H9 (cell line): ENCODE measurements around the gene RTN1. TPM values are rescaled to one million over a fixed set of nuclear protein-coding genes. Genes with fewer than 3 reads are reported as not detected.

Experiments used
- DNase-seq: peaks from one replicate; pipeline ENCODE4 v3.0.0-alpha.2; 2017
- H2AFZ ChIP-seq: one replicate; pipeline ENCODE4 v1.6.1; 2013; ENCODE audit warnings: mild to moderate bottlenecking, low read length, control low read depth, moderate library complexity
- H2AK5ac ChIP-seq: 2 replicates; pipeline ENCODE4 v1.6.1; 2013; ENCODE audit warnings: low read length, control low read depth, mixed read lengths; ENCODE audit not compliant: insufficient read length
- H2BK120ac ChIP-seq: one replicate; pipeline ENCODE4 v1.6.1; 2013; ENCODE audit warnings: low read depth, mild to moderate bottlenecking, low read length, control low read depth, inconsistent platforms; ENCODE audit not compliant: poor library complexity, severe bottlenecking
- H2BK12ac ChIP-seq: 2 replicates; pipeline ENCODE4 v1.6.1; 2013; ENCODE audit warnings: low read length, control low read depth, mixed read lengths, low read depth; ENCODE audit not compliant: insufficient read length
- H2BK15ac ChIP-seq: 2 replicates; pipeline ENCODE4 v1.6.1; 2013; ENCODE audit warnings: low read depth, low read length, control low read depth
- H2BK20ac ChIP-seq: one replicate; pipeline ENCODE4 v1.6.1; 2013; ENCODE audit warnings: low read depth, mild to moderate bottlenecking, low read length, control low read depth, inconsistent platforms; ENCODE audit not compliant: poor library complexity, severe bottlenecking
- H2BK5ac ChIP-seq: 2 replicates; pipeline ENCODE4 v1.6.1; 2013; ENCODE audit warnings: low read length, control low read depth, mixed read lengths; ENCODE audit not compliant: insufficient read length
- H3K14ac ChIP-seq: 2 replicates; pipeline ENCODE4 v1.6.1; 2013; ENCODE audit warnings: low read length, control low read depth; ENCODE audit not compliant: insufficient read depth
- H3K18ac ChIP-seq: 2 replicates; pipeline ENCODE4 v1.6.1; 2013; ENCODE audit warnings: low read depth, mild to moderate bottlenecking, mixed read lengths, low read length, control low read depth; ENCODE audit not compliant: insufficient read length
- H3K23ac ChIP-seq: 2 replicates; pipeline ENCODE4 v1.6.1; 2013; ENCODE audit warnings: low read length, control low read depth, mixed read lengths, low read depth; ENCODE audit not compliant: insufficient read length
- H3K23me2 ChIP-seq: 2 replicates; pipeline ENCODE4 v1.6.1; 2013; ENCODE audit warnings: low read depth, mild to moderate bottlenecking, mixed read lengths, low read length, control low read depth; ENCODE audit not compliant: insufficient read length, poor library complexity, severe bottlenecking
- H3K27ac ChIP-seq: 2 replicates; pipeline ENCODE4 v1.5.1; 2013; ENCODE audit warnings: low read length, control low read depth, mixed read lengths, low read depth; ENCODE audit not compliant: insufficient read length
- H3K27me3 ChIP-seq: 2 replicates; pipeline ENCODE4 v1.6.1; 2013; ENCODE audit warnings: low read length, control low read depth, inconsistent platforms; ENCODE audit not compliant: insufficient read depth
- H3K4ac ChIP-seq: 2 replicates; pipeline ENCODE4 v1.6.1; 2013; ENCODE audit warnings: low read depth, mild to moderate bottlenecking, control low read depth, inconsistent platforms, low read length, moderate library complexity
- H3K4me1 ChIP-seq: 2 replicates; pipeline ENCODE4 v1.6.1; 2013; ENCODE audit warnings: low read length, control low read depth, inconsistent platforms; ENCODE audit not compliant: insufficient read depth
- H3K4me2 ChIP-seq: 2 replicates; pipeline ENCODE4 v1.6.1; 2013; ENCODE audit warnings: low read length, control low read depth, mixed read lengths; ENCODE audit not compliant: insufficient read length, insufficient read depth
- H3K56ac ChIP-seq: 2 replicates; pipeline ENCODE4 v1.6.1; 2013; ENCODE audit warnings: low read depth, mild to moderate bottlenecking, mixed read lengths, low read length, control low read depth; ENCODE audit not compliant: insufficient read length
- H3K79me1 ChIP-seq: 2 replicates; pipeline ENCODE4 v1.6.1; 2013; ENCODE audit warnings: low read depth, mild to moderate bottlenecking, moderate library complexity, low read length, control low read depth, inconsistent platforms; ENCODE audit not compliant: insufficient read depth, poor library complexity, severe bottlenecking
- H3K79me2 ChIP-seq: 2 replicates; pipeline ENCODE4 v1.6.1; 2013; ENCODE audit warnings: low read length, control low read depth, inconsistent platforms; ENCODE audit not compliant: insufficient read depth
- H3K9ac ChIP-seq: 2 replicates; pipeline ENCODE4 v1.6.1; 2013; ENCODE audit warnings: low read length, control low read depth, mixed read lengths; ENCODE audit not compliant: insufficient read length; ENCODE audit errors: extremely low read depth
- H3K9me3 ChIP-seq: one replicate; pipeline ENCODE4 v1.6.1; 2013; ENCODE audit warnings: low read depth, low read length, inconsistent platforms; ENCODE audit not compliant: control insufficient read depth
- H3T11ph ChIP-seq: one replicate; pipeline ENCODE4 v1.6.1; 2013; ENCODE audit warnings: mild to moderate bottlenecking, low read length, control low read depth, inconsistent platforms
- H4K20me1 ChIP-seq: one replicate; pipeline ENCODE4 v1.6.1; 2013; ENCODE audit not compliant: control insufficient read depth, insufficient read length, insufficient read depth
- H4K5ac ChIP-seq: 2 replicates; pipeline ENCODE4 v1.6.1; 2013; ENCODE audit warnings: low read depth, mild to moderate bottlenecking, mixed read lengths, low read length, control low read depth; ENCODE audit not compliant: insufficient read length
- H4K8ac ChIP-seq: replicated peaks from 2 replicates; pipeline ENCODE4 v1.6.1; 2013; ENCODE audit warnings: low read length, control low read depth, mixed read lengths, low read depth; ENCODE audit not compliant: insufficient read length
- H4K91ac ChIP-seq: 2 replicates; pipeline ENCODE4 v1.6.1; 2013; ENCODE audit warnings: low read depth, mild to moderate bottlenecking, moderate library complexity, mixed read lengths, low read length, control low read depth; ENCODE audit not compliant: insufficient read length
- H3K27ac Mint-ChIP-seq, 3 experiments: 2 replicates in 2 of 3; 3 replicates in 1 of 3; pipeline ENCODE4 v1.8.0; 2020 to 2021; ENCODE audit warnings: mixed read lengths in 3 of 3, mild to moderate bottlenecking in 1 of 3, moderate library complexity in 1 of 3
- H3K27me3 Mint-ChIP-seq: 2 replicates; pipeline ENCODE4 v1.8.0; 2021; ENCODE audit warnings: low read depth, mild to moderate bottlenecking, moderate library complexity, mixed read lengths
- H3K36me3 Mint-ChIP-seq, 3 experiments: 2 replicates in 2 of 3; 3 replicates in 1 of 3; pipeline ENCODE4 v1.8.0; 2020 to 2021; ENCODE audit warnings: low read depth in 3 of 3, mixed read lengths in 3 of 3; ENCODE audit not compliant: insufficient read depth in 1 of 3
- H3K4me1 Mint-ChIP-seq, 2 experiments: 2 replicates each; pipeline ENCODE4 v1.8.0; 2020; ENCODE audit warnings: mixed read lengths in 2 of 2
- H3K4me3 Mint-ChIP-seq, 2 experiments: 2 replicates in 1 of 2; 3 replicates in 1 of 2; pipeline ENCODE4 v1.8.0; 2020 to 2021; ENCODE audit warnings: mild to moderate bottlenecking in 2 of 2, mixed read lengths in 2 of 2, moderate library complexity in 1 of 2
- H3K9me3 Mint-ChIP-seq, 2 experiments: 2 replicates in 1 of 2; 3 replicates in 1 of 2; pipeline ENCODE4 v1.8.0; 2020; ENCODE audit warnings: mild to moderate bottlenecking in 2 of 2, mixed read lengths in 2 of 2, moderate library complexity in 1 of 2
- WGBS: extraction: QIAGEN DNeasy Blood & Tissue Kit; methylation state at CpG from one replicate; pipeline ENCODE4 v1.1.7; 2013; ENCODE audit warnings: missing lambda C conversion rate, low lambda C conversion rate, mixed read lengths; ENCODE audit not compliant: insufficient read length; ENCODE audit errors: extremely low coverage; 5-methylcytosine and 5-hydroxymethylcytosine counted together
- total RNA-seq: library from RNA; stranded (reverse); gene quantifications from 2 replicates; pipeline ENCODE4 v1.2.1, GENCODE V29; 2021
- TF ChIP-seq, protein P1 (sequence below): fragments of 200-600 bp; sonication (generic); conservative IDR thresholded peaks from 3 replicates; pipeline ENCODE4 v1.8.0; 2021; ENCODE audit warnings: antibody characterized with exemption, mild to moderate bottlenecking

RTN1 gene
- total RNA-seq, 1 experiment from 2014 or later = 1.8 TPM

DNA sequence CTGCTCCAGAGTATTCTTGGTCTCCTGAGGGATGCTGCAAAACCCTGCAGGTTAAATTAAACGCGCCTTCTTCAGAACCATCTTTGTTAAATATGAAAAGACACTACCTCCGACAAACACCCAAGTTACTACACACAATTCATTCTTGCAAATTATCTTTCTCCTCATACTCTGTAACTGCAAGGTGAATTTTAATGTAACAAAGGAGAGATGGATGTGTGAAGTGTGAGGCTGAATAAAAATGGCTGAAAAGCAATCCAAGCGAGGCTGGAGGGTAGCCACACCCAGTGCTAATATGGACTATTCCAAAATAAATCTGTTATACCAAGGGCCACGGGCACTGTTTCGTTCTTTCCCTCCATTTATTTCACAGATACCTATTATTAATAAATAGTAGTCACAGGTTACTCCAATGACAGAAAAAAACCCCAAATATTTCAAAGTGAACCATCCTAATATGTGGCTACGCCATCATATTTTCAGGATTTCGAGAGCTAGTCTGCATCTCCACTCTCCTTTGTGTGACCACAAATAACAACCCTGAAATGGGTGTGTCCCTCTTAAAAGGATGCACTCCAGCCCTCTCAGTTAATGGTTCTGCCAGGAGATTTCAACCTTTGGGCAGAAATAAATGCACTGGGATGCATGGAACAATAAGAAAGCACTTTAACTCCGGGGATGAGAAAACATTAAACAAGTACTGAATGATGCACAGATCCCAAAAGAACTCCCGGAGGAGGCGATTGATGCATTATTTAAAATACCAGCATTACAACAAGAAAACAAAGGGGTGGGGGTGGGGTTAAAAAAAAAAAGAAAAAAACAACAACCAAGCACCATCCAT lies 240.9 kb downstream of the RTN1 start:
- H3K79me2 ChIP-seq = no peaks in the 10 kb centered on the region
- no peak for DNase-seq
- WGBS = no CpG with 5 or more reads among the region's 11 CpGs
- H3K9ac ChIP-seq = no peak overlapping the region
- no peak overlapping the region for H4K8ac ChIP-seq
- no peaks in the 10 kb centered on the region; a peak in 1 of 5 replicates for H3K9me3 Mint-ChIP-seq
- TF ChIP-seq, protein P1, sequence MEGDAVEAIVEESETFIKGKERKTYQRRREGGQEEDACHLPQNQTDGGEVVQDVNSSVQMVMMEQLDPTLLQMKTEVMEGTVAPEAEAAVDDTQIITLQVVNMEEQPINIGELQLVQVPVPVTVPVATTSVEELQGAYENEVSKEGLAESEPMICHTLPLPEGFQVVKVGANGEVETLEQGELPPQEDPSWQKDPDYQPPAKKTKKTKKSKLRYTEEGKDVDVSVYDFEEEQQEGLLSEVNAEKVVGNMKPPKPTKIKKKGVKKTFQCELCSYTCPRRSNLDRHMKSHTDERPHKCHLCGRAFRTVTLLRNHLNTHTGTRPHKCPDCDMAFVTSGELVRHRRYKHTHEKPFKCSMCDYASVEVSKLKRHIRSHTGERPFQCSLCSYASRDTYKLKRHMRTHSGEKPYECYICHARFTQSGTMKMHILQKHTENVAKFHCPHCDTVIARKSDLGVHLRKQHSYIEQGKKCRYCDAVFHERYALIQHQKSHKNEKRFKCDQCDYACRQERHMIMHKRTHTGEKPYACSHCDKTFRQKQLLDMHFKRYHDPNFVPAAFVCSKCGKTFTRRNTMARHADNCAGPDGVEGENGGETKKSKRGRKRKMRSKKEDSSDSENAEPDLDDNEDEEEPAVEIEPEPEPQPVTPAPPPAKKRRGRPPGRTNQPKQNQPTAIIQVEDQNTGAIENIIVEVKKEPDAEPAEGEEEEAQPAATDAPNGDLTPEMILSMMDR = no peak
- H3K4me3 Mint-ChIP-seq = peak overlapping the region; percentile 66 to 84
- no peak overlapping the region for H2BK5ac ChIP-seq
- no peaks in the 10 kb centered on the region for H4K20me1 ChIP-seq
- peaks cover 12 to 16% of the 10 kb centered on the region in 2 experiments for H3K4me1 Mint-ChIP-seq
- H3K27me3 Mint-ChIP-seq = peaks cover 42% of the 10 kb centered on the region
- H3K36me3 Mint-ChIP-seq = no peaks in the 10 kb centered on the region
- no peaks in the 10 kb centered on the region; the same call in 1 of the 2 replicates for H3K27me3 ChIP-seq
- H2AK5ac ChIP-seq = no peak overlapping the region
- no peak overlapping the region for H3T11ph ChIP-seq
- no peak overlapping the region for H2BK15ac ChIP-seq
- no peak overlapping the region for H3K56ac ChIP-seq
- H2BK12ac ChIP-seq = no peak overlapping the region
- H3K23ac ChIP-seq = no peak overlapping the region
- no peaks in the 10 kb centered on the region for H3K4me1 ChIP-seq
- H3K14ac ChIP-seq = no peak overlapping the region
- no peak overlapping the region for H4K91ac ChIP-seq
- no peak overlapping the region for H4K5ac ChIP-seq
- H3K4me2 ChIP-seq = peak overlapping the region; percentile 22
- no peak overlapping the region for H3K27ac ChIP-seq
- no peaks in the 10 kb centered on the region for H3K79me1 ChIP-seq
- H3K23me2 ChIP-seq = no peaks in the 10 kb centered on the region
- H2BK120ac ChIP-seq = no peak overlapping the region
- H3K18ac ChIP-seq = no peak overlapping the region
- H3K27ac Mint-ChIP-seq = no peak overlapping the region
- no peaks in the 10 kb centered on the region for H3K9me3 ChIP-seq
- no peak overlapping the region for H2BK20ac ChIP-seq
- H2AFZ ChIP-seq = no peak overlapping the region
- H3K4ac ChIP-seq = no peak overlapping the region
